Skeletal muscle tissue (tissue), 4 donors: ENCODE measurements around the gene KRTAP5-6. TPM values are rescaled to one million over a fixed set of nuclear protein-coding genes. Genes with fewer than 3 reads are reported as not detected.

Experiments
- H3K27ac ChIP-seq: one replicate; pipeline ENCODE4 v1.7.0; 2013; ENCODE audit warnings: mild to moderate bottlenecking, low read depth, low read length, inconsistent platforms
- H3K27me3 ChIP-seq, 3 donors: one replicate each; pipeline ENCODE4 v1.7.0; 2013; ENCODE audit warnings: low read length in 3 of 3; ENCODE audit not compliant: control insufficient read depth in 3 of 3, insufficient read depth in 3 of 3
- H3K36me3 ChIP-seq, 3 donors: one replicate each; pipeline ENCODE4 v1.7.0; 2013; ENCODE audit warnings: low read length in 3 of 3; ENCODE audit not compliant: control insufficient read depth in 3 of 3, insufficient read depth in 3 of 3
- H3K4me1 ChIP-seq, 3 donors: one replicate each; pipeline ENCODE4 v1.7.0; 2013; ENCODE audit warnings: low read length in 3 of 3, mild to moderate bottlenecking in 3 of 3; ENCODE audit not compliant: control insufficient read depth in 3 of 3, insufficient read depth in 3 of 3
- H3K4me3 ChIP-seq, 3 donors: one replicate each; pipeline ENCODE4 v1.7.0; 2013; ENCODE audit warnings: low read length in 3 of 3
- H3K9ac ChIP-seq, 3 donors: one replicate each; pipeline ENCODE4 v1.7.0; 2013; ENCODE audit warnings: low read length in 3 of 3, mild to moderate bottlenecking in 3 of 3, moderate library complexity in 2 of 3, low read depth in 1 of 3
- H3K9me3 ChIP-seq, 3 donors: one replicate each; pipeline ENCODE4 v1.7.0; 2013; ENCODE audit warnings: low read length in 3 of 3; ENCODE audit not compliant: control insufficient read depth in 3 of 3
- total RNA-seq: library from RNA; depleted of rRNA; stranded (reverse); fragments of >200 nt; gene quantifications from one replicate; pipeline ENCODE4 v1.2.3, GENCODE V29; 2014
- donor health status: Osteomylitis.

Gene KRTAP5-6
- total RNA-seq, 1 donor from 2014 or later = not detected

- peaks cover 0 to 11% (median 5%) of the 10 kb centered on the region in 3 donors for H3K27me3 ChIP-seq
- no peak overlapping the region for H3K4me3 ChIP-seq
- no peaks in the 10 kb centered on the region for H3K9me3 ChIP-seq
- no peak overlapping the region for H3K9ac ChIP-seq
- H3K27ac ChIP-seq = no peak overlapping the region
- H3K4me1 ChIP-seq = peaks cover 0 to 4% (median 0%) of the 10 kb centered on the region in 3 donors
- no peaks in the 10 kb centered on the region for H3K36me3 ChIP-seq
Observed at GRCh38 chr11:1705126-1706052, 8.4 kb downstream of the KRTAP5-6 start.

GRCh38 chr11:1706634-1707400, 9.8 kb downstream of the KRTAP5-6 start:
- no peak overlapping the region for H3K27ac ChIP-seq
- peaks cover 0 to 4% (median 0%) of the 10 kb centered on the region in 3 donors for H3K4me1 ChIP-seq
- H3K9ac ChIP-seq = no peak overlapping the region
- no peaks in the 10 kb centered on the region for H3K36me3 ChIP-seq
- H3K27me3 ChIP-seq = no peaks in the 10 kb centered on the region
- no peaks in the 10 kb centered on the region for H3K9me3 ChIP-seq
- no peak overlapping the region for H3K4me3 ChIP-seq

- Histone ChIP-seq H3K27me3 (no peaks in the 10 kb centered on the region), H3K9ac (no peak overlapping the region), H3K4me3 (no peak overlapping the region), H3K36me3 (no peaks in the 10 kb centered on the region), H3K4me1 (peaks cover 0 to 4% (median 0%) of the 10 kb centered on the region in 3 donors), H3K27ac (no peak overlapping the region), H3K9me3 (no peaks in the 10 kb centered on the region)
Observed at GRCh38 chr11:1707751-1708150, 10.8 kb downstream of the KRTAP5-6 start.

- Histone ChIP-seq H3K4me3 (no peak overlapping the region), H3K27ac (no peak overlapping the region), H3K36me3 (no peaks in the 10 kb centered on the region), H3K27me3 (no peaks in the 10 kb centered on the region), H3K9me3 (no peaks in the 10 kb centered on the region), H3K4me1 (peaks cover 0 to 4% (median 0%) of the 10 kb centered on the region in 3 donors), H3K9ac (no peak overlapping the region)
Observed at GRCh38 chr11:1708716-1709115, 11.7 kb downstream of the KRTAP5-6 start.

- Histone ChIP-seq H3K4me3 (no peak overlapping the region), H3K36me3 (no peaks in the 10 kb centered on the region), H3K27me3 (no peaks in the 10 kb centered on the region), H3K27ac (no peak overlapping the region), H3K9me3 (no peaks in the 10 kb centered on the region), H3K9ac (no peak overlapping the region), H3K4me1 (peaks cover 0 to 9% (median 5%) of the 10 kb centered on the region in 3 donors)
Observed at GRCh38 chr11:1714908-1715885, 18.2 kb downstream of the KRTAP5-6 start.

GRCh38 chr11:1717745-1718144, 20.8 kb downstream of the KRTAP5-6 start:
- Histone ChIP-seq H3K9ac (no peak overlapping the region), H3K4me1 (peaks cover 0 to 9% (median 5%) of the 10 kb centered on the region in 3 donors), H3K36me3 (no peaks in the 10 kb centered on the region), H3K4me3 (no peak overlapping the region), H3K9me3 (no peaks in the 10 kb centered on the region), H3K27me3 (no peaks in the 10 kb centered on the region), H3K27ac (no peak overlapping the region)

- no peak overlapping the region for H3K27ac ChIP-seq
- peaks cover 0 to 9% (median 5%) of the 10 kb centered on the region in 3 donors for H3K4me1 ChIP-seq
- no peaks in the 10 kb centered on the region for H3K27me3 ChIP-seq
- no peak overlapping the region for H3K9ac ChIP-seq
- no peaks in the 10 kb centered on the region for H3K36me3 ChIP-seq
- H3K9me3 ChIP-seq = no peaks in the 10 kb centered on the region
- H3K4me3 ChIP-seq = no peak overlapping the region
Observed at GRCh38 chr11:1718326-1718725, 21.3 kb downstream of the KRTAP5-6 start.

GRCh38 chr11:1719781-1720180, 22.8 kb downstream of the KRTAP5-6 start:
- Histone ChIP-seq H3K27ac (no peak overlapping the region), H3K27me3 (no peaks in the 10 kb centered on the region), H3K36me3 (no peaks in the 10 kb centered on the region)

GRCh38 chr11:1727096-1727690, 30.2 kb downstream of the KRTAP5-6 start:
- peaks cover 38 to 49% (median 40%) of the 10 kb centered on the region in 3 donors for H3K27me3 ChIP-seq
- H3K9me3 ChIP-seq = no peaks in the 10 kb centered on the region
- H3K36me3 ChIP-seq = no peaks in the 10 kb centered on the region
- no peak overlapping the region for H3K9ac ChIP-seq
- no peaks in the 10 kb centered on the region for H3K4me1 ChIP-seq
- H3K27ac ChIP-seq = no peak overlapping the region
- H3K4me3 ChIP-seq = no peak overlapping the region

More at GRCh38 chr11:1719781-1720180, 22.8 kb downstream of the KRTAP5-6 start:
- peaks cover 0 to 9% (median 5%) of the 10 kb centered on the region in 3 donors for H3K4me1 ChIP-seq
- no peak overlapping the region for H3K4me3 ChIP-seq
- no peak overlapping the region for H3K9ac ChIP-seq
- no peaks in the 10 kb centered on the region for H3K9me3 ChIP-seq
